ENCODE measurements around the gene FBXO24.
A peak's percentile ranks its signal among the peaks of the same experiment; 100 is the strongest.

FBXO24 gene

DNA sequence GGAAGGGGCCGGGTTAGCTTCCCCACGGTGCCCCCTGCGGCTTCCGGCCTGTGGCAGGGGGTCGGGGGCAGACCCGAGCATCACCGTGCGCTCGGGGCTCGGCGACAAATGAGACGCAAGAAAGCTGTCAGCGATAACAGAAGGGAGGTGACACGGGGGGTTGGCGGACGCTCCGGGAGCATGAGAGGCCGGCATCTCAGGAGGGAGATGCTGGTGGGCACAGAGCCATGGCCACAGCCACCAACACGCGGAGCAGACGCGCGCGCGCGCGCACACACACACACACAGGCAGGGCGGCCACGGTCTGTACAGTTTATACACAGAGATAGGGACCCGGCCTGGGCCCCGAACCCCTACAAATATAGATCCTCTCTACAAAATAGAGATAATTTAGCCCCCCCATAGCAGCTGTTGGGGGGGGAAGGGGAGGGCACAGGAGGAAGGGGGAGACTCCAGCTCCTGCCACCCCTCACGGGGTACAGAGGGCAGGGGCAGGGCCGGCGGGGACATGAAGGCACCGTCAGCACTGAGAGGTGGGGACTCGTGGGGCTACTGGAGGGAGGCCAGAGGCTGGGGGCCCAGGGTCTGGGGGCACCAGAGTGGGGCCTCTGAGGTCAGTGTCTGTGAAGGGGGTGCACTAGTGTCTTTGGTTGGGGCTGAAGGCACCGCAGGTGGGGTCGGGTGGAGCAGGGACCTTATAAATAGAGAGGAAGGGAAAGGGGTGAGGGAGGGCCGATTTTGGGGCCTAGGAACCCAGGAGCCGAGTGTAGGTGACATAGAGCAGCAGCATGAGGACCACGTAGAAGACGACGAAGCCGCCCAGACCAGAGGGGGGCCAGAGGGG lies 11.5 kb upstream of the FBXO24 start:
- no peak for DNase-seq
- Histone ChIP-seq H2BK5ac (ENCODE audit: low read depth, low read length, poor library complexity, severe bottlenecking) (no peak overlapping the region), H4K8ac (ENCODE audit: low read length) (no peak overlapping the region), H3K9me3 (ENCODE audit: control insufficient read depth, low read length) (no peaks in the 10 kb centered on the region), H3K4me2 (ENCODE audit: low read length, poor library complexity, severe bottlenecking) (no peak overlapping the region), H3K27ac (ENCODE audit: low read length, poor library complexity, severe bottlenecking) (no peak overlapping the region), H3K18ac (ENCODE audit: low read depth in 1 of 2, low read length in 2 of 2) (no peak overlapping the region), H2AFZ (ENCODE audit: low read depth, low read length) (no peak overlapping the region), H3K23ac (ENCODE audit: low read length in 2 of 2) (no peak overlapping the region), H3K27me3 (ENCODE audit: control insufficient read depth in 1 of 2, insufficient read depth in 1 of 2, low read length in 2 of 2) (peaks cover 7 to 17% of the 10 kb centered on the region in 2 experiments), H3K79me1 (replicated peaks; ENCODE audit: low read length, poor library complexity, severe bottlenecking) (peaks cover 27% of the 10 kb centered on the region), H2BK15ac (ENCODE audit: low read depth, poor library complexity, severe bottlenecking) (peak overlapping the region; percentile 15), H3K36me3 (ENCODE audit: control insufficient read depth in 1 of 2, insufficient read depth in 2 of 2, low read depth in 1 of 2, low read length in 2 of 2) (peaks cover 39 to 72% of the 10 kb centered on the region in 2 experiments), H2BK12ac (ENCODE audit: low read length in 2 of 2) (no peak overlapping the region), H4K91ac (ENCODE audit: low read length) (peak overlapping the region; percentile 2), H3K4me1 (ENCODE audit: control insufficient read depth, insufficient read depth, low read depth, low read length) (peaks cover 34% of the 10 kb centered on the region), H2AK5ac (ENCODE audit: low read length, severe bottlenecking) (no peak overlapping the region), H3K4me3 (ENCODE audit: insufficient read depth in 1 of 2, low read depth in 1 of 2, low read length in 2 of 2) (no peak overlapping the region), H3K4ac (ENCODE audit: low read depth in 1 of 2, low read length in 2 of 2) (no peak overlapping the region), H3K14ac (ENCODE audit: low read length in 2 of 2) (no peak overlapping the region), H2BK120ac (ENCODE audit: low read depth, low read length) (no peak overlapping the region), H3K9ac (ENCODE audit: low read length) (no peak overlapping the region)
- WGBS: 96% methylated on average over 33 of the region's 44 CpGs

DNA sequence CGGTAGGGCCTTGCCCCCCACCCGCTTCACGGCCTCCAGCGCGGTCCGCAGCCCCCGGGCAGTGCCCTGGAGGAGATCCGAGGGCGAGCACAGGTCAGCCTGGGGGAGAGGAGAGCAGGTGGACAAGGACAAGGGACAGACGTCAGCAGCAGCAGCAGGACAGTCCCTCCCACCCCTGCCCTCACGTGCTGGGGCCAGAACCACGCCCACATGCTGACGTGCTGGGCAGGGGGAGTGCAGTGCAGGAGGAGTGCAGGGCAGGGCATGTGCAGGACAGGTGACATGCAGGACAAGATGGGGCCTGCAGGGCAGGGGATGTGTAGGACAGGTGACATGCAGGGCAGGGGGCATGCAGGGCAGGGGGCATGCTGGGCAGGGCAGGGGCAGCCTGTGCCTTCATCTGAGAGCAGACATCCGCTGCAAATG lies 10.9 kb upstream of the FBXO24 start:
- Histone ChIP-seq H3K36me3 (ENCODE audit: control insufficient read depth in 1 of 2, insufficient read depth in 2 of 2, low read depth in 1 of 2, low read length in 2 of 2) (peaks cover 46 to 79% of the 10 kb centered on the region in 2 experiments), H3K27ac (ENCODE audit: low read length, poor library complexity, severe bottlenecking) (no peak overlapping the region), H3K23ac (ENCODE audit: low read length in 2 of 2) (no peak overlapping the region), H3K9me3 (ENCODE audit: control insufficient read depth, low read length) (no peaks in the 10 kb centered on the region), H2BK12ac (ENCODE audit: low read length in 2 of 2) (no peak overlapping the region), H4K8ac (ENCODE audit: low read length) (no peak overlapping the region), H2BK15ac (ENCODE audit: low read depth, poor library complexity, severe bottlenecking) (peak overlapping the region; percentile 15), H3K4me1 (ENCODE audit: control insufficient read depth, insufficient read depth, low read depth, low read length) (peaks cover 28% of the 10 kb centered on the region), H2AK5ac (ENCODE audit: low read length, severe bottlenecking) (no peak overlapping the region), H3K4ac (ENCODE audit: low read depth in 1 of 2, low read length in 2 of 2) (no peak overlapping the region), H3K18ac (ENCODE audit: low read depth in 1 of 2, low read length in 2 of 2) (no peak overlapping the region), H3K27me3 (ENCODE audit: control insufficient read depth in 1 of 2, insufficient read depth in 1 of 2, low read length in 2 of 2) (peaks cover 7 to 15% of the 10 kb centered on the region in 2 experiments), H3K9ac (ENCODE audit: low read length) (no peak overlapping the region), H2BK5ac (ENCODE audit: low read depth, low read length, poor library complexity, severe bottlenecking) (no peak overlapping the region), H2BK120ac (ENCODE audit: low read depth, low read length) (no peak overlapping the region), H3K4me3 (ENCODE audit: insufficient read depth in 1 of 2, low read depth in 1 of 2, low read length in 2 of 2) (no peak overlapping the region), H3K79me1 (replicated peaks; ENCODE audit: low read length, poor library complexity, severe bottlenecking) (peaks cover 34% of the 10 kb centered on the region), H3K14ac (ENCODE audit: low read length in 2 of 2) (peak overlapping the region in 1 of 2 experiments; percentile 26), H2AFZ (ENCODE audit: low read depth, low read length) (no peak overlapping the region), H4K91ac (ENCODE audit: low read length) (peak overlapping the region; percentile 2), H3K4me2 (ENCODE audit: low read length, poor library complexity, severe bottlenecking) (no peak overlapping the region)
- WGBS: 88% methylated on average over 13 of the region's 14 CpGs
- DNase-seq: no peak

DNA sequence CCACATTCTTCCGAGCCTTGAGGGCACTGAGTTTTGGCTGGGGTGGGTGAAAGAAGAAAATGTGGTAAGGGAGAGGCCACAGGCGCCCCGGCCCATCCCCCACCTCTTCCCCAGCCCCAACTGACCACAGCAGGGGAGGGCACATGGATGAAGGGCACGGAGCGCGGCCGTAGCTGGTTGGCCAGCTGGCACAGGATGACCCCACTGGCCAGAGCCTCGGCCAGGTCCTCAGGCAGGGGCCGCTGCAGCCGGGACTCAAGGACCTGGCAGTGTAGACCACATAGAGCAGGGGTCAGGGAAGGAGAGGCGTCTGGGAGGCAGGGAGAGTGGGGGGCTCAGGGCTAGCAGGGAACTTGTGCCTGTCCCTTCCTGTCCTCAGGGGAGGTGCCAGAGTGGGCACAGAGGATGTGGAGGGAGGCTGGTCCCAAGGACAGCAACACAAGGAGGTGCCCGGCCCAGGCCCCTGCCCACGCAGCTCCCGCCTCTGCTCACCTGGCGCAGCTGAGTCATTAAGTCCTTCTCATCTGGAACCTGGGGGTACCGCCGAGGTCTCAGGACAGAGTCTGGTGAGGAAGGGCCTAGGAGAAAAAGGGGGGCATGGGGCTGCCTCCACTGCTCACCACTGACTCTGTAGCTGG lies 10.3 kb upstream of the FBXO24 start:
- H3K14ac ChIP-seq (ENCODE audit: low read length in 2 of 2): no peak overlapping the region
- no peak overlapping the region for H3K4ac ChIP-seq (ENCODE audit: low read depth in 1 of 2, low read length in 2 of 2)
- no peak overlapping the region for H2BK120ac ChIP-seq (ENCODE audit: low read depth, low read length)
- H2BK15ac ChIP-seq (ENCODE audit: low read depth, poor library complexity, severe bottlenecking): no peak overlapping the region
- H3K4me3 ChIP-seq (ENCODE audit: insufficient read depth in 1 of 2, low read depth in 1 of 2, low read length in 2 of 2): no peak overlapping the region
- H2AK5ac ChIP-seq (ENCODE audit: low read length, severe bottlenecking): no peak overlapping the region
- DNase-seq: no peak
- no peak overlapping the region for H3K23ac ChIP-seq (ENCODE audit: low read length in 2 of 2)
- peak overlapping the region; percentile 35 for H4K91ac ChIP-seq (ENCODE audit: low read length)
- no peak overlapping the region for H3K27ac ChIP-seq (ENCODE audit: low read length, poor library complexity, severe bottlenecking)
- peaks cover 6 to 13% of the 10 kb centered on the region in 2 experiments for H3K27me3 ChIP-seq (ENCODE audit: control insufficient read depth in 1 of 2, insufficient read depth in 1 of 2, low read length in 2 of 2)
- peaks cover 52 to 85% of the 10 kb centered on the region in 2 experiments for H3K36me3 ChIP-seq (ENCODE audit: control insufficient read depth in 1 of 2, insufficient read depth in 2 of 2, low read depth in 1 of 2, low read length in 2 of 2)
- WGBS: 97% methylated on average over 17 of the region's 17 CpGs
- no peaks in the 10 kb centered on the region for H3K9me3 ChIP-seq (ENCODE audit: control insufficient read depth, low read length)
- no peak overlapping the region for H3K18ac ChIP-seq (ENCODE audit: low read depth in 1 of 2, low read length in 2 of 2)
- H3K4me2 ChIP-seq (ENCODE audit: low read length, poor library complexity, severe bottlenecking): no peak overlapping the region
- no peak overlapping the region for H3K9ac ChIP-seq (ENCODE audit: low read length)
- no peak overlapping the region for H2BK5ac ChIP-seq (ENCODE audit: low read depth, low read length, poor library complexity, severe bottlenecking)
- peaks cover 34% of the 10 kb centered on the region for H3K79me1 ChIP-seq (replicated peaks; ENCODE audit: low read length, poor library complexity, severe bottlenecking)
- H4K8ac ChIP-seq (ENCODE audit: low read length): no peak overlapping the region
- no peak overlapping the region for H2AFZ ChIP-seq (ENCODE audit: low read depth, low read length)
- peaks cover 24% of the 10 kb centered on the region for H3K4me1 ChIP-seq (ENCODE audit: control insufficient read depth, insufficient read depth, low read depth, low read length)
- no peak overlapping the region for H2BK12ac ChIP-seq (ENCODE audit: low read length in 2 of 2)

DNA sequence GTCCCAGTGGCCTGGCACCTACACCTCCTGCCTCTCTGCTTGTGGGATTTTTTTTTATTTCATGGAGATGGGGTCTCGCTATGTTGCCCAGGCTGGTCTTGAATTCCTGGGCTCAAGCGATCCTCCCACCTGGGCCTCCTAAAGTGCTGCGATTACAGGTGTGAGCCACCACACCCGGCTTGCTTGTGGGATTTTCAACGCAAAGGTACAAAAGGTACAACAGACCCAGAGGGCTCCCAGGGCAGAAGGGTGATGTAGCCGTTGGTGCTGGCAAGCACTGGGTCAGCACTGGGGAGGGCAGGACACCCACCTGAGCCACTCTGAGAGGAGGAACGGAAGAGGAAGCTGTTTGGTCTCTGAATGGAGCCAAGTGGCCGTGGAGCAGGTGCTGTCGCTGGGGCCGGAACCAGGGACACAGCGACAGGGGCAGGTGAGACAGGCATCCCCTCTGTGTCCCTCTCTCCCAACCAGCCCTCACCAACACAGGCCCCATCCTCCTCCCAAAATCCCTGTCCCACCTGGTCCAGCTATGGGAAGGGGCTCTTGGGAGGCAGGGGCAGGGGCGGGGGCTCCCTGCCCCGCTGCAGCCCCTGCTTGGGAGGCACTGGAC lies 9.6 kb upstream of the FBXO24 start:
- H2AFZ ChIP-seq (ENCODE audit: low read depth, low read length): no peak overlapping the region
- H3K79me1 ChIP-seq (replicated peaks; ENCODE audit: low read length, poor library complexity, severe bottlenecking): peaks cover 36% of the 10 kb centered on the region
- no peak for DNase-seq
- no peak overlapping the region for H2BK15ac ChIP-seq (ENCODE audit: low read depth, poor library complexity, severe bottlenecking)
- no peak overlapping the region for H2BK5ac ChIP-seq (ENCODE audit: low read depth, low read length, poor library complexity, severe bottlenecking)
- WGBS: over 99% methylated on average over 12 of the region's 13 CpGs
- no peak overlapping the region for H3K23ac ChIP-seq (ENCODE audit: low read length in 2 of 2)
- no peak overlapping the region for H2BK120ac ChIP-seq (ENCODE audit: low read depth, low read length)
- no peaks in the 10 kb centered on the region for H3K9me3 ChIP-seq (ENCODE audit: control insufficient read depth, low read length)
- peaks cover 0 to 7% of the 10 kb centered on the region in 2 experiments for H3K27me3 ChIP-seq (ENCODE audit: control insufficient read depth in 1 of 2, insufficient read depth in 1 of 2, low read length in 2 of 2)
- no peak overlapping the region for H3K4me2 ChIP-seq (ENCODE audit: low read length, poor library complexity, severe bottlenecking)
- H3K18ac ChIP-seq (ENCODE audit: low read depth in 1 of 2, low read length in 2 of 2): no peak overlapping the region
- H3K4ac ChIP-seq (ENCODE audit: low read depth in 1 of 2, low read length in 2 of 2): no peak overlapping the region
- no peak overlapping the region for H4K91ac ChIP-seq (ENCODE audit: low read length)
- H4K8ac ChIP-seq (ENCODE audit: low read length): no peak overlapping the region
- no peak overlapping the region for H3K4me3 ChIP-seq (ENCODE audit: insufficient read depth in 1 of 2, low read depth in 1 of 2, low read length in 2 of 2)
- H2BK12ac ChIP-seq (ENCODE audit: low read length in 2 of 2): no peak overlapping the region
- no peak overlapping the region for H2AK5ac ChIP-seq (ENCODE audit: low read length, severe bottlenecking)
- no peak overlapping the region for H3K9ac ChIP-seq (ENCODE audit: low read length)
- H3K36me3 ChIP-seq (ENCODE audit: control insufficient read depth in 1 of 2, insufficient read depth in 2 of 2, low read depth in 1 of 2, low read length in 2 of 2): peaks cover 58 to 91% of the 10 kb centered on the region in 2 experiments
- no peak overlapping the region for H3K14ac ChIP-seq (ENCODE audit: low read length in 2 of 2)
- peaks cover 17% of the 10 kb centered on the region for H3K4me1 ChIP-seq (ENCODE audit: control insufficient read depth, insufficient read depth, low read depth, low read length)
- no peak overlapping the region for H3K27ac ChIP-seq (ENCODE audit: low read length, poor library complexity, severe bottlenecking)
